Measurements from ENCODE around the gene SLC19A2.
"Not testable (repeated sequence)": the region's sequence is repeated elsewhere in the genome, so short reads cannot be mapped to it uniquely, and the experiment has no call there.

The SLC19A2 gene

GRCh38 chr1:169508432-169509338 is 22.9 kb upstream of the SLC19A2 start:
- 80% methylated on average over 1 of the region's 3 CpGs; no CpG with 5 or more reads in 1 of the 2 experiments for WGBS, 2 experiments (ENCODE audit: insufficient coverage in 2 of 2)
- H3K36me3 ChIP-seq (ENCODE audit: control insufficient read depth, insufficient read depth, low read length) = no peaks in the 10 kb centered on the region

GRCh38 chr1:169507413-169507812 is 21.7 kb upstream of the SLC19A2 start:
- WGBS, 2 experiments (ENCODE audit: insufficient coverage in 2 of 2) = no CpG with 5 or more reads among the region's 2 CpGs
- no peak overlapping the region for H3K27ac ChIP-seq (ENCODE audit: low read depth, low read length, severe bottlenecking)
- no peak overlapping the region for H3K4me3 ChIP-seq (ENCODE audit: extremely low read depth, insufficient read depth, low read length, poor library complexity, severe bottlenecking)
- H3K36me3 ChIP-seq (ENCODE audit: control insufficient read depth, insufficient read depth, low read length) = no peaks in the 10 kb centered on the region
- no peaks in the 10 kb centered on the region for H3K9me3 ChIP-seq (ENCODE audit: control insufficient read depth, low read length)
- no peaks in the 10 kb centered on the region for H3K4me1 ChIP-seq (ENCODE audit: control insufficient read depth, insufficient read depth, low read length, poor library complexity, severe bottlenecking)

More at GRCh38 chr1:169508432-169509338, 22.9 kb upstream of the SLC19A2 start:
- H3K9me3 ChIP-seq (ENCODE audit: control insufficient read depth, low read length) = no peaks in the 10 kb centered on the region
- H3K4me3 ChIP-seq (ENCODE audit: extremely low read depth, insufficient read depth, low read length, poor library complexity, severe bottlenecking) = no peak overlapping the region
- no peaks in the 10 kb centered on the region for H3K4me1 ChIP-seq (ENCODE audit: control insufficient read depth, insufficient read depth, low read length, poor library complexity, severe bottlenecking)
- no peak overlapping the region for H3K27ac ChIP-seq (ENCODE audit: low read depth, low read length, severe bottlenecking)

- H3K36me3 ChIP-seq (ENCODE audit: control insufficient read depth, insufficient read depth, low read length); H3K4me1 ChIP-seq (ENCODE audit: control insufficient read depth, insufficient read depth, low read length, poor library complexity, severe bottlenecking); H3K27ac ChIP-seq (ENCODE audit: low read depth, low read length, severe bottlenecking); H3K9me3 ChIP-seq (ENCODE audit: control insufficient read depth, low read length); H3K4me3 ChIP-seq (ENCODE audit: extremely low read depth, insufficient read depth, low read length, poor library complexity, severe bottlenecking): not testable (repeated sequence)
- 60% methylated on average over 1 of the region's 2 CpGs; no CpG with 5 or more reads in 1 of the 2 experiments for WGBS, 2 experiments (ENCODE audit: insufficient coverage in 2 of 2)
Measured at GRCh38 chr1:169503601-169504000, 17.9 kb upstream of the SLC19A2 start.

GRCh38 chr1:169499807-169500206 is 14.1 kb upstream of the SLC19A2 start:
- Histone ChIP-seq H3K4me3 (ENCODE audit: extremely low read depth, insufficient read depth, low read length, poor library complexity, severe bottlenecking) (no peak overlapping the region), H3K9me3 (ENCODE audit: control insufficient read depth, low read length) (no peaks in the 10 kb centered on the region), H3K4me1 (ENCODE audit: control insufficient read depth, insufficient read depth, low read length, poor library complexity, severe bottlenecking) (no peaks in the 10 kb centered on the region), H3K36me3 (ENCODE audit: control insufficient read depth, insufficient read depth, low read length) (no peaks in the 10 kb centered on the region), H3K27ac (ENCODE audit: low read depth, low read length, severe bottlenecking) (no peak overlapping the region)

- WGBS, 2 experiments (ENCODE audit: insufficient coverage in 2 of 2) = no CpG with 5 or more reads among the region's 2 CpGs
- Histone ChIP-seq H3K4me1 (ENCODE audit: control insufficient read depth, insufficient read depth, low read length, poor library complexity, severe bottlenecking) (no peaks in the 10 kb centered on the region), H3K9me3 (ENCODE audit: control insufficient read depth, low read length) (no peaks in the 10 kb centered on the region), H3K36me3 (ENCODE audit: control insufficient read depth, insufficient read depth, low read length) (no peaks in the 10 kb centered on the region), H3K27ac (ENCODE audit: low read depth, low read length, severe bottlenecking) (no peak overlapping the region), H3K4me3 (ENCODE audit: extremely low read depth, insufficient read depth, low read length, poor library complexity, severe bottlenecking) (no peak overlapping the region)
Measured at GRCh38 chr1:169497317-169497716, 11.6 kb upstream of the SLC19A2 start.

GRCh38 chr1:169495916-169496315 is 10.2 kb upstream of the SLC19A2 start:
- no peaks in the 10 kb centered on the region for H3K9me3 ChIP-seq (ENCODE audit: control insufficient read depth, low read length)
- no CpG with 5 or more reads among the region's 2 CpGs for WGBS, 2 experiments (ENCODE audit: insufficient coverage in 2 of 2)
- H3K36me3 ChIP-seq (ENCODE audit: control insufficient read depth, insufficient read depth, low read length) = no peaks in the 10 kb centered on the region
- H3K27ac ChIP-seq (ENCODE audit: low read depth, low read length, severe bottlenecking) = no peak overlapping the region
- H3K4me1 ChIP-seq (ENCODE audit: control insufficient read depth, insufficient read depth, low read length, poor library complexity, severe bottlenecking) = no peaks in the 10 kb centered on the region
- no peak overlapping the region for H3K4me3 ChIP-seq (ENCODE audit: extremely low read depth, insufficient read depth, low read length, poor library complexity, severe bottlenecking)

GRCh38 chr1:169495046-169495775 is 9.5 kb upstream of the SLC19A2 start:
- no peaks in the 10 kb centered on the region for H3K4me1 ChIP-seq (ENCODE audit: control insufficient read depth, insufficient read depth, low read length, poor library complexity, severe bottlenecking)
- no peak overlapping the region for H3K4me3 ChIP-seq (ENCODE audit: extremely low read depth, insufficient read depth, low read length, poor library complexity, severe bottlenecking)
- H3K36me3 ChIP-seq (ENCODE audit: control insufficient read depth, insufficient read depth, low read length) = no peaks in the 10 kb centered on the region
- H3K9me3 ChIP-seq (ENCODE audit: control insufficient read depth, low read length) = no peaks in the 10 kb centered on the region
- H3K27ac ChIP-seq (ENCODE audit: low read depth, low read length, severe bottlenecking) = no peak overlapping the region

- WGBS, 2 experiments (ENCODE audit: insufficient coverage in 2 of 2) = 100% methylated on average over 3 of the region's 3 CpGs
- no peak overlapping the region for H3K4me3 ChIP-seq (ENCODE audit: extremely low read depth, insufficient read depth, low read length, poor library complexity, severe bottlenecking)
- H3K9me3 ChIP-seq (ENCODE audit: control insufficient read depth, low read length) = no peaks in the 10 kb centered on the region
- H3K27ac ChIP-seq (ENCODE audit: low read depth, low read length, severe bottlenecking) = no peak overlapping the region
- no peaks in the 10 kb centered on the region for H3K4me1 ChIP-seq (ENCODE audit: control insufficient read depth, insufficient read depth, low read length, poor library complexity, severe bottlenecking)
- H3K36me3 ChIP-seq (ENCODE audit: control insufficient read depth, insufficient read depth, low read length) = no peaks in the 10 kb centered on the region
Measured at GRCh38 chr1:169494343-169494742, 8.6 kb upstream of the SLC19A2 start.

GRCh38 chr1:169493251-169493650 is 7.5 kb upstream of the SLC19A2 start:
- H3K36me3 ChIP-seq (ENCODE audit: control insufficient read depth, insufficient read depth, low read length) = no peaks in the 10 kb centered on the region
- WGBS, 2 experiments (ENCODE audit: insufficient coverage in 2 of 2) = no CpG with 5 or more reads among the region's 1 CpG
- H3K27ac ChIP-seq (ENCODE audit: low read depth, low read length, severe bottlenecking) = no peak overlapping the region
- no peaks in the 10 kb centered on the region for H3K4me1 ChIP-seq (ENCODE audit: control insufficient read depth, insufficient read depth, low read length, poor library complexity, severe bottlenecking)
- H3K9me3 ChIP-seq (ENCODE audit: control insufficient read depth, low read length) = no peaks in the 10 kb centered on the region
- H3K4me3 ChIP-seq (ENCODE audit: extremely low read depth, insufficient read depth, low read length, poor library complexity, severe bottlenecking) = no peak overlapping the region

GRCh38 chr1:169491845-169492281 is 6.1 kb upstream of the SLC19A2 start:
- Histone ChIP-seq H3K4me3 (ENCODE audit: extremely low read depth, insufficient read depth, low read length, poor library complexity, severe bottlenecking) (no peak overlapping the region), H3K4me1 (ENCODE audit: control insufficient read depth, insufficient read depth, low read length, poor library complexity, severe bottlenecking) (peaks cover 7% of the 10 kb centered on the region), H3K36me3 (ENCODE audit: control insufficient read depth, insufficient read depth, low read length) (no peaks in the 10 kb centered on the region), H3K9me3 (ENCODE audit: control insufficient read depth, low read length) (no peaks in the 10 kb centered on the region), H3K27ac (ENCODE audit: low read depth, low read length, severe bottlenecking) (no peak overlapping the region)
- 100% methylated on average over 1 of the region's 3 CpGs for WGBS, 2 experiments (ENCODE audit: insufficient coverage in 2 of 2)

GRCh38 chr1:169488157-169488556 is 2.4 kb upstream of the SLC19A2 start:
- no peak overlapping the region for H3K27ac ChIP-seq (ENCODE audit: low read depth, low read length, severe bottlenecking)
- H3K9me3 ChIP-seq (ENCODE audit: control insufficient read depth, low read length) = no peaks in the 10 kb centered on the region
- 88 to 92% methylated on average over 1 of the region's 4 CpGs for WGBS, 2 experiments (ENCODE audit: insufficient coverage in 2 of 2)
- H3K4me1 ChIP-seq (ENCODE audit: control insufficient read depth, insufficient read depth, low read length, poor library complexity, severe bottlenecking) = peaks cover 8% of the 10 kb centered on the region
- H3K36me3 ChIP-seq (ENCODE audit: control insufficient read depth, insufficient read depth, low read length) = no peaks in the 10 kb centered on the region
- H3K4me3 ChIP-seq (ENCODE audit: extremely low read depth, insufficient read depth, low read length, poor library complexity, severe bottlenecking) = no peak overlapping the region
